DOHH2 (cell line): ENCODE results near the gene MYLK3.

Experiments
- H3F3A ChIP-seq: fragments of 200-600 bp; sonication (generic), shearing (Covaris generic); 2 replicates; pipeline ENCODE4 v1.6.0; 2016; ENCODE audit warnings: antibody characterized with exemption, mild to moderate bottlenecking; ENCODE audit not compliant: control insufficient read depth, insufficient read depth
- H3K27ac ChIP-seq: fragments of 200-600 bp; sonication (generic); 2 replicates; pipeline ENCODE4 v1.5.1; 2014; ENCODE audit warnings: low read depth, mild to moderate bottlenecking, low read length, moderate library complexity
- H3K27me3 ChIP-seq: fragments of 200-600 bp; sonication (generic); 2 replicates; pipeline ENCODE4 v1.6.1; 2014; ENCODE audit warnings: mild to moderate bottlenecking, low read length, mixed read lengths; ENCODE audit not compliant: control insufficient read depth
- H3K36me3 ChIP-seq: fragments of 200-600 bp; sonication (generic); 2 replicates; pipeline ENCODE4 v1.6.1; 2014; ENCODE audit warnings: mild to moderate bottlenecking, low read length, moderate library complexity, mixed read lengths; ENCODE audit not compliant: control insufficient read depth
- H3K4me1 ChIP-seq: fragments of 200-600 bp; sonication (generic); 2 replicates; pipeline ENCODE4 v1.6.1; 2014; ENCODE audit warnings: mild to moderate bottlenecking, low read length, mixed read lengths; ENCODE audit not compliant: control insufficient read depth
- H3K4me2 ChIP-seq: fragments of 200-600 bp; sonication (generic); 2 replicates; pipeline ENCODE4 v1.6.0; 2014; ENCODE audit warnings: mild to moderate bottlenecking, low read length, moderate library complexity
- H3K4me3 ChIP-seq: fragments of 200-600 bp; sonication (generic); 2 replicates; pipeline ENCODE4 v1.5.1; 2014; ENCODE audit warnings: mild to moderate bottlenecking, low read length, mixed read lengths
- H3K79me2 ChIP-seq: fragments of 200-600 bp; sonication (generic); 2 replicates; pipeline ENCODE4 v1.6.1; 2014; ENCODE audit warnings: mild to moderate bottlenecking, low read length, mixed read lengths; ENCODE audit not compliant: control insufficient read depth
- H3K9me2 ChIP-seq: fragments of 200-600 bp; sonication (generic); replicated peaks from 2 replicates; pipeline ENCODE4 v1.6.1; 2014; ENCODE audit warnings: mild to moderate bottlenecking, low read length, mixed read lengths; ENCODE audit not compliant: control insufficient read depth
- H3K9me3 ChIP-seq: fragments of 200-600 bp; sonication (generic); 2 replicates; pipeline ENCODE4 v1.6.1; 2014; ENCODE audit warnings: antibody characterized with exemption, low read length, mixed read lengths; ENCODE audit not compliant: control insufficient read depth, insufficient read depth
- H4K20me1 ChIP-seq: fragments of 200-600 bp; sonication (generic); 2 replicates; pipeline ENCODE4 v1.6.0; 2014; ENCODE audit warnings: low read depth, mild to moderate bottlenecking, antibody characterized with exemption, low read length, moderate library complexity; ENCODE audit not compliant: control insufficient read depth, insufficient read depth
- EZH2phosphoT487 ChIP-seq: fragments of 200-600 bp; sonication (generic); IDR thresholded peaks from 2 replicates; pipeline ENCODE4 v1.6.1; 2017; ENCODE audit warnings: borderline replicate concordance, mild to moderate bottlenecking, antibody characterized with exemption, low read length, moderate library complexity, mixed read lengths
- TF ChIP-seq, protein P1 (sequence below): fragments of 200-600 bp; sonication (generic); IDR thresholded peaks from one replicate; pipeline ENCODE4 v1.5.1; 2014; ENCODE audit warnings: antibody characterized with exemption, mild to moderate bottlenecking, low read depth, low read length; ENCODE audit not compliant: poor library complexity, severe bottlenecking

The MYLK3 gene

DNA sequence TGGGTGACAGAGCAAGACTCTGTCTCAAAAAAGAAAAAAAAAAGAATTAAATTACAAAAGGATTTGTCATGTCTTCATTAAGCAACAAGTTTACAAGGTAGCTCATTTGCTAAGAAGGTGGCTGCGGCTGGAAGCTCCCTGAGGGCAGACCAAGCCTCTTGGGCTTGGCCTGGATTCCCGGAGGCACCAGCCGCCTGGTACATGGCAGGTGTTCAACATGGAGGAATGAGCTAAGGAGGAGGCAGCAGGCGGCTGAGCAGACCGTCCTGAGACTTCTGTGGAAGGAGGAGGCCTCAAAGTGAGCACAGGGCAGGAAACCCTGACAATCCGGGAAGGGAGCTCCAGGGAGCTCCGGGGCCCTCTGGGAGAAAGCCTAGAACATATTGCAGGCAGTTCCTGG is 3.2 kb upstream of the MYLK3 start:
- no peak for TF ChIP-seq EZH2phosphoT487
- TF ChIP-seq, protein P1, sequence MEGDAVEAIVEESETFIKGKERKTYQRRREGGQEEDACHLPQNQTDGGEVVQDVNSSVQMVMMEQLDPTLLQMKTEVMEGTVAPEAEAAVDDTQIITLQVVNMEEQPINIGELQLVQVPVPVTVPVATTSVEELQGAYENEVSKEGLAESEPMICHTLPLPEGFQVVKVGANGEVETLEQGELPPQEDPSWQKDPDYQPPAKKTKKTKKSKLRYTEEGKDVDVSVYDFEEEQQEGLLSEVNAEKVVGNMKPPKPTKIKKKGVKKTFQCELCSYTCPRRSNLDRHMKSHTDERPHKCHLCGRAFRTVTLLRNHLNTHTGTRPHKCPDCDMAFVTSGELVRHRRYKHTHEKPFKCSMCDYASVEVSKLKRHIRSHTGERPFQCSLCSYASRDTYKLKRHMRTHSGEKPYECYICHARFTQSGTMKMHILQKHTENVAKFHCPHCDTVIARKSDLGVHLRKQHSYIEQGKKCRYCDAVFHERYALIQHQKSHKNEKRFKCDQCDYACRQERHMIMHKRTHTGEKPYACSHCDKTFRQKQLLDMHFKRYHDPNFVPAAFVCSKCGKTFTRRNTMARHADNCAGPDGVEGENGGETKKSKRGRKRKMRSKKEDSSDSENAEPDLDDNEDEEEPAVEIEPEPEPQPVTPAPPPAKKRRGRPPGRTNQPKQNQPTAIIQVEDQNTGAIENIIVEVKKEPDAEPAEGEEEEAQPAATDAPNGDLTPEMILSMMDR: no peak

DNA sequence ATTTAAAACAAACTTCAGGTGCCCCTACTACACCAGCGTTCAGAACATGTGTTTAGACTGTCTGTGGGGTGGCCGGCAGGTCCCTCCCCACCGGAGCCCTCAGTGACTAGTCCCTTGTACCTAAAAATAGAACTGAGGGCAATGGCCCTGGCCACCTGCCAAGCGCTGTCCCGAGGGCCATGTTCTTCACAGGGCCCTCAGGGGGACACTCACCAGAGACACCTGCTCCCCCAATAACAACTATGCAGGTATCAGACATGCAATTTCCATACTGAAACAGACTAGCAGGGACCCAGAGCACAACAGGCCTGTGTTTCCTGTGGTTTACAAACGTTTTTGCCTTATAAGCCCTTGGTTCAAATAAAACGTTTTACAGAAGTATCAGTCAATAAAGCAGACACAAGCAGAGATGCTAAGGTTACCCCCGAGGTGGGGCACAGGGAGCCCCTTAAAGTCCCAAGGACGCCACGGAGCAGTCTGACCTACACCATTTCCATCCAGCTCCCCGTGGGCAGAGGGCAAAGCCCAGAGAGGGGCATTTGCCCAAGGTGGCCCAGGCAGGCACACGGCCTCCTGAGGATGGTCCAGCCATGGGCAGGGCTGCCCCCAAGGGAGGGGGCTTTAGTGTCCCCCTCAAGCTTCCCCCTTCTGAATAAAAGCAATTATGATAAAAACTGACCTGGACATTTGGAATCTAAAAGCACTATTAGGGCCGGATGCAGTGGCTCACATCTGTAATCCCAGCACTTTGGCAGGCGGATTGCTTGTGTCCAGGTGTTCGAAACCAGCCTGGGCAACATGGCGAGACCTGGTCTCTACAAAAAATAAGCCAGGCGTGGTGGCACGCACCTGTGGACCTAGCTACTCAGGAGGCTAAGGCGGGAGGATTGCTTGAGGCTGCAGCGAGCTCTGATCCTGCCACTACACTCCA is 896 bp upstream of the MYLK3 start:
- H3K4me3 ChIP-seq: no peak overlapping the region
- H3F3A ChIP-seq: 0 out of 2 replicates have a peak, but pooled peaks cover 5% of the 10 kb centered on the region
- TF ChIP-seq EZH2phosphoT487: no peak
- TF ChIP-seq, protein P1: no peak
- no peaks in the 10 kb centered on the region for H3K79me2 ChIP-seq
- peak overlapping the region; percentile 1; the same call in 1 of the 2 replicates for H3K27ac ChIP-seq
- no peaks in the 10 kb centered on the region for H3K9me3 ChIP-seq
- no peaks in the 10 kb centered on the region for H3K36me3 ChIP-seq
- no peaks in the 10 kb centered on the region for H3K27me3 ChIP-seq
- H4K20me1 ChIP-seq: no peaks in the 10 kb centered on the region
- H3K9me2 ChIP-seq: no peaks in the 10 kb centered on the region
- H3K4me2 ChIP-seq: peak overlapping the region; percentile 18
- H3K4me1 ChIP-seq: peaks cover 23% of the 10 kb centered on the region

More for the DNA sequence above, 3.2 kb upstream of the MYLK3 start:
- peaks cover 34% of the 10 kb centered on the region for H3K4me1 ChIP-seq
- H3K4me3 ChIP-seq: no peak overlapping the region
- no peaks in the 10 kb centered on the region for H3K27me3 ChIP-seq
- no peaks in the 10 kb centered on the region for H3F3A ChIP-seq
- no peak overlapping the region for H3K4me2 ChIP-seq
- H3K9me2 ChIP-seq: no peaks in the 10 kb centered on the region
- no peaks in the 10 kb centered on the region for H4K20me1 ChIP-seq
- no peaks in the 10 kb centered on the region for H3K79me2 ChIP-seq
- H3K9me3 ChIP-seq: no peaks in the 10 kb centered on the region
- no peak overlapping the region for H3K27ac ChIP-seq
- no peaks in the 10 kb centered on the region for H3K36me3 ChIP-seq

DNA sequence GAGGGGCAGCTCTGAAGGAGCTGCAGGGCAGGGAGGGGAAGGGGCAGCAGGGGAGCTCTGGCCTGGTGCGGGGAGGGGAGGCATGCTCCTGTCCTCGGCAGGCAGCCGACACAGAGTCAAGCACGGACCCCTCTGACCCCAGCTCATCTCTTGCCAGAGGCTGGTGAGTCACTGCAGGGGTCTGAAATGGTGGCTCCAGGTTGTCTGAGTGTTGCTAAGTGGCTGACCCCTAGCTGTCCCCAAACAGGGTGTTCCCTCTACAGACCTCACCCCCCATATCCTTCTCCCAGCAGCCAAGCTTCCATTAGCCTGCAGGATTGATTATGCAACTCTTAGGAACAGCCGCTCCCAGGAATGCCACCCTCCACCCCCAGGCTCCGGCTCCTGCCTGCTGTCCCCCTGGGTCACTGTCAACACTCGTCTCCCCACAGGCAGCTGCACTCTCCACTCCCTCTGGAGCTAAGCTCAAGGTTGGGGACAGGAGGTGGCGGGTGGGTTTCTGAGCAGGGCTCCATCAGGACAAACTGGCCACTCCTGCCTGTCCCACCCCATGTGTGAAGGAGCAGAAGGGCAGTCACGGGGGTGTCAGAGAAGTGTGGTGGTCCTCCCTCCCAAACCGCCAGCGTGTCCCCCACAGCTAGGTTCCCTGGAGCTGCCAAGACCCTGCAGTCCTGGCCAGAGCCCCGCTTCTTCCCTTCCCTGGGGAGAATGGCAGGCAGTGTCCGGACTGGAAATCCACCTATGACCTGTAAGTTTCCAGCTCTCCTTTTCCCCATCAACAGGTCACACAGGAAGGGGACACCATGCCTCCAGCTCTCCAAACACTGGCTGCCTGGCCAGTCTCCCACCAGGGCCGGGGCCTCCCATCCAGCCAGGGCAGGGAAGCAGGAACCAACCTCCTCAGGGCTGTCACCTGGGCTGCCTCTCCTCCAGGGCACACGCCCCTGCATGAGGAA is 1.0 kb downstream of the MYLK3 start:
- H3K27me3 ChIP-seq: no peaks in the 10 kb centered on the region
- H3K9me2 ChIP-seq: no peaks in the 10 kb centered on the region
- TF ChIP-seq, protein P1: no peak
- no peak for TF ChIP-seq EZH2phosphoT487
- no peaks in the 10 kb centered on the region for H3K9me3 ChIP-seq
- 0 out of 2 replicates have a peak, but pooled peaks cover 5% of the 10 kb centered on the region for H3F3A ChIP-seq
- peaks cover 41% of the 10 kb centered on the region for H3K4me1 ChIP-seq
- no peaks in the 10 kb centered on the region for H4K20me1 ChIP-seq
- H3K79me2 ChIP-seq: no peaks in the 10 kb centered on the region
- no peak overlapping the region for H3K4me3 ChIP-seq
- H3K27ac ChIP-seq: no peak overlapping the region
- no peaks in the 10 kb centered on the region for H3K36me3 ChIP-seq
- no peak overlapping the region for H3K4me2 ChIP-seq
